PC-9 (cell line): Measurements from ENCODE around the gene TMEM88. TPM values are rescaled to one million over a fixed set of nuclear protein-coding genes. Genes with fewer than 3 reads are reported as not detected.

Experiments used
- BruUV-seq: library from RNA; stranded (reverse); fragments of 400-500 nt; replicated peaks from 2 replicates; lab custom pipeline; 2021; lab: Mats Ljungman, UMichigan
- CTCF ChIA-PET: fragments of 300-600 bp; sonication (Branson Sonifier 250); formaldehyde crosslinking; loops from one replicate; lab custom pipeline; 2022; ENCODE audit warnings: antibody characterized with exemption; lab: Charles Lee
- POLR2A ChIA-PET: fragments of 300-600 bp; sonication (Branson Sonifier 250); formaldehyde crosslinking; loops from one replicate; lab custom pipeline; 2022; ENCODE audit warnings: antibody characterized with exemption; ENCODE audit not compliant: unreplicated experiment; lab: Charles Lee
- DNase-seq, 2 experiments: peaks; one replicate each; pipeline versions ENCODE4 v3.0.0 to v3.0.0-alpha.2; 2015 to 2022; ENCODE audit warnings: mixed read lengths in 1 of 2
- H2AFZ ChIP-seq: fragments of 200-600 bp; sonication (generic); 2 replicates; pipeline ENCODE4 v1.8.1; 2017; ENCODE audit warnings: antibody characterized with exemption
- H3F3A ChIP-seq: fragments of 200-600 bp; sonication (generic); 2 replicates; pipeline ENCODE4 v1.8.1; 2017; ENCODE audit warnings: antibody characterized with exemption, mild to moderate bottlenecking, low read depth; ENCODE audit not compliant: insufficient read depth
- H3K27ac ChIP-seq: fragments of 200-600 bp; sonication (generic); 2 replicates; pipeline ENCODE4 v1.6.1; 2016; ENCODE audit warnings: mixed run types
- H3K27me3 ChIP-seq: fragments of 200-600 bp; sonication (generic); 2 replicates; pipeline ENCODE4 v1.6.1; 2016; ENCODE audit warnings: low read depth, mixed run types; ENCODE audit not compliant: insufficient read depth
- H3K36me3 ChIP-seq: fragments of 200-600 bp; sonication (generic); 2 replicates; pipeline ENCODE4 v1.6.1; 2016; ENCODE audit warnings: low read depth, mixed run types
- H3K4me1 ChIP-seq: fragments of 200-600 bp; sonication (generic); replicated peaks from 2 replicates; pipeline ENCODE4 v1.6.1; 2016; ENCODE audit warnings: mixed run types; ENCODE audit not compliant: insufficient read depth
- H3K4me2 ChIP-seq: fragments of 200-600 bp; sonication (generic); 2 replicates; pipeline ENCODE4 v1.6.1; 2017; ENCODE audit warnings: mixed run types
- H3K4me3 ChIP-seq: fragments of 200-600 bp; sonication (generic); 2 replicates; pipeline ENCODE4 v1.6.1; 2016; ENCODE audit warnings: mixed run types
- H3K79me2 ChIP-seq: fragments of 200-600 bp; sonication (generic); 2 replicates; pipeline ENCODE4 v1.6.1; 2017; ENCODE audit warnings: low read depth, mixed run types
- H3K9me2 ChIP-seq: fragments of 200-600 bp; sonication (generic); 2 replicates; pipeline ENCODE4 v1.8.1; 2017; ENCODE audit warnings: mild to moderate bottlenecking; ENCODE audit not compliant: insufficient read depth
- H3K9me3 ChIP-seq: fragments of 200-600 bp; sonication (generic); 2 replicates; pipeline ENCODE4 v1.8.1; 2016; ENCODE audit warnings: low read depth; ENCODE audit not compliant: insufficient read depth
- H4K20me1 ChIP-seq: fragments of 200-600 bp; sonication (generic); 2 replicates; pipeline ENCODE4 v1.8.1; 2017; ENCODE audit not compliant: insufficient read depth
- CTCF ChIP-seq: fragments of 200-600 bp; sonication (generic); conservative IDR thresholded peaks from 2 replicates; pipeline ENCODE4 v1.6.1; 2017; ENCODE audit warnings: mixed run types, antibody characterized with exemption, mild to moderate bottlenecking, moderate library complexity
- EZH2 ChIP-seq: fragments of 200-600 bp; sonication (generic); IDR thresholded peaks from 2 replicates; pipeline ENCODE4 v1.8.0; 2017; ENCODE audit warnings: antibody characterized with exemption, low read depth
- intact Hi-C: fragments of 100-400 bp; cut with micrococcal nuclease; formaldehyde crosslinking; loops from one replicate; pipeline ENCODE4 v1.10.0; 2022; ENCODE audit not compliant: unreplicated experiment
- total RNA-seq: library from RNA; stranded (reverse); gene quantifications from 2 replicates; pipeline ENCODE4 v1.2.3, GENCODE V29; 2021

TMEM88 gene
- total RNA-seq, 1 experiment from 2014 or later = 3.1 TPM

- Histone ChIP-seq H3K27ac (no peak overlapping the region), H3K9me2 (no peaks in the 10 kb centered on the region), H3K4me2 (no peak overlapping the region), H3F3A (peaks cover 9% of the 10 kb centered on the region), H4K20me1 (no peaks in the 10 kb centered on the region), H3K4me3 (no peak overlapping the region), H3K79me2 (no peaks in the 10 kb centered on the region), H3K36me3 (peaks cover 7% of the 10 kb centered on the region; the same call in 1 of the 2 replicates), H3K27me3 (no peaks in the 10 kb centered on the region), H2AFZ (no peak overlapping the region), H3K9me3 (no peaks in the 10 kb centered on the region), H3K4me1 (peaks cover 16% of the 10 kb centered on the region)
- POLR2A ChIA-PET = no interaction called here
- CTCF ChIA-PET = no interaction called here
- no TSS peak for BruUV-seq
- no peak for DNase-seq
- intact Hi-C loops = no loop called here
- TF ChIP-seq EZH2 (no peak), CTCF (no peak)
Observed at GRCh38 chr17:7814969-7815368, 39.9 kb upstream of the TMEM88 start.

GRCh38 chr17:7816926-7817642, 37.8 kb upstream of the TMEM88 start:
- ChIA-PET POLR2A (interaction anchor here (0.7 kb wide), 1 partner anchor 9 kb away, joined by 5 read pairs; no protein-coding TSS in a partner anchor), CTCF (no interaction called here)
- BruUV-seq = no TSS peak

GRCh38 chr17:7817643-7817964, 37.3 kb upstream of the TMEM88 start:
- intact Hi-C loops = no loop called here
- no peak for TF ChIP-seq CTCF
- H3K36me3 ChIP-seq = no peaks in the 10 kb centered on the region
- H3K27ac ChIP-seq = no peak overlapping the region
- no TSS peak for BruUV-seq
- no peaks in the 10 kb centered on the region for H3K79me2 ChIP-seq
- no peaks in the 10 kb centered on the region for H3K9me2 ChIP-seq
- H3K4me3 ChIP-seq = no peak overlapping the region
- no peaks in the 10 kb centered on the region for H4K20me1 ChIP-seq
- H3K9me3 ChIP-seq = no peaks in the 10 kb centered on the region
- no peaks in the 10 kb centered on the region for H3F3A ChIP-seq
- ChIA-PET CTCF (no interaction called here), POLR2A (no interaction called here)
- H3K4me1 ChIP-seq = no peaks in the 10 kb centered on the region
- no peak overlapping the region for H2AFZ ChIP-seq
- H3K27me3 ChIP-seq = no peaks in the 10 kb centered on the region
- no peak for DNase-seq
- no peak overlapping the region for H3K4me2 ChIP-seq

More at GRCh38 chr17:7816926-7817642, 37.8 kb upstream of the TMEM88 start:
- H3K9me3 ChIP-seq = no peaks in the 10 kb centered on the region
- intact Hi-C loops = no loop called here
- no peak for DNase-seq
- no peaks in the 10 kb centered on the region for H4K20me1 ChIP-seq
- H3K4me3 ChIP-seq = no peak overlapping the region
- no peak overlapping the region for H2AFZ ChIP-seq
- H3K36me3 ChIP-seq = no peaks in the 10 kb centered on the region
- H3K79me2 ChIP-seq = no peaks in the 10 kb centered on the region
- H3K27ac ChIP-seq = no peak overlapping the region
- H3K4me2 ChIP-seq = no peak overlapping the region
- H3K27me3 ChIP-seq = no peaks in the 10 kb centered on the region
- no peaks in the 10 kb centered on the region for H3F3A ChIP-seq
- no peaks in the 10 kb centered on the region for H3K4me1 ChIP-seq
- no peaks in the 10 kb centered on the region for H3K9me2 ChIP-seq
- TF ChIP-seq EZH2 (no peak), CTCF (no peak)
